ENCODE results near the gene SEC22B. TPM values are rescaled to one million over a fixed set of nuclear protein-coding genes. Genes with fewer than 3 reads are reported as not detected.
"Not testable (repeated sequence)": the region's sequence is repeated elsewhere in the genome, so short reads cannot be mapped to it uniquely, and the experiment has no call there.

Gene SEC22B
- total and polyA plus RNA-seq, 2 of the 13 experiments (the other 11 are each of a cell fraction or from before 2014, with no cell fraction given) = 14.2 to 29.1 TPM

GRCh38 chr1:120213606-120214005 lies 37.3 kb upstream of the SEC22B start:
- H2AFZ ChIP-seq (ENCODE audit: low read length); H3K9ac ChIP-seq (ENCODE audit: insufficient read depth, low read depth, low read length); POLR2A ChIA-PET; H3K9me3 ChIP-seq (ENCODE audit: low read length); DNase-seq (ENCODE audit: low spot score); H3K36me3 ChIP-seq (replicated peaks in 1 of 2; ENCODE audit: control insufficient read depth in 1 of 2, insufficient read depth in 2 of 2, low read length in 2 of 2); H3K27ac ChIP-seq (ENCODE audit: extremely low read length, insufficient read depth, low read length); H3K4me3 ChIP-seq (replicated peaks in 1 of 3; ENCODE audit: insufficient read depth in 1 of 3, low read depth in 2 of 3, low read length in 3 of 3); CTCF ChIA-PET (ENCODE audit: low intra/inter-chr PET ratio, low total read pairs); intact Hi-C loops (cut with micrococcal nuclease; ENCODE audit: unreplicated experiment); H3K4me2 ChIP-seq (ENCODE audit: low read depth, low read length); H3K4me1 ChIP-seq (ENCODE audit: insufficient read depth, low read length); H3K79me2 ChIP-seq (ENCODE audit: insufficient read depth, low read length); in situ Hi-C loops (cut with HindIII; ENCODE audit: extremely low pct_ligation_motif_present, low pct_unique_long_range_greater_than_20kb); BruUV-seq (replicated peaks); H3K27me3 ChIP-seq (ENCODE audit: control insufficient read depth in 1 of 2, insufficient read depth in 2 of 2, low read length in 2 of 2); H4K20me1 ChIP-seq (ENCODE audit: insufficient read depth, low read length); FAIRE-seq: not testable (repeated sequence)
- WGBS (ENCODE audit: low lambda C conversion rate) = no CpG with 5 or more reads among the region's 2 CpGs
- peak; percentile 71 for ATAC-seq

- H3K4me2 ChIP-seq (ENCODE audit: low read depth, low read length); H3K9me3 ChIP-seq (ENCODE audit: low read length); H3K27me3 ChIP-seq (ENCODE audit: control insufficient read depth in 1 of 2, insufficient read depth in 2 of 2, low read length in 2 of 2); BruUV-seq (replicated peaks); intact Hi-C loops (cut with micrococcal nuclease; ENCODE audit: unreplicated experiment); H3K9ac ChIP-seq (ENCODE audit: insufficient read depth, low read depth, low read length); CTCF ChIA-PET (ENCODE audit: low intra/inter-chr PET ratio, low total read pairs); DNase-seq (ENCODE audit: low spot score); H2AFZ ChIP-seq (ENCODE audit: low read length); FAIRE-seq; in situ Hi-C loops (cut with HindIII; ENCODE audit: extremely low pct_ligation_motif_present, low pct_unique_long_range_greater_than_20kb); H3K4me1 ChIP-seq (ENCODE audit: insufficient read depth, low read length); H3K27ac ChIP-seq (ENCODE audit: extremely low read length, insufficient read depth, low read length); H3K36me3 ChIP-seq (replicated peaks in 1 of 2; ENCODE audit: control insufficient read depth in 1 of 2, insufficient read depth in 2 of 2, low read length in 2 of 2); H3K79me2 ChIP-seq (ENCODE audit: insufficient read depth, low read length); H3K4me3 ChIP-seq (replicated peaks in 1 of 3; ENCODE audit: insufficient read depth in 1 of 3, low read depth in 2 of 3, low read length in 3 of 3); H4K20me1 ChIP-seq (ENCODE audit: insufficient read depth, low read length); POLR2A ChIA-PET: not testable (repeated sequence)
- ATAC-seq = peak; percentile 64
- no CpG with 5 or more reads among the region's 6 CpGs for WGBS (ENCODE audit: low lambda C conversion rate)
Measured at GRCh38 chr1:120210754-120211153, 34.4 kb upstream of the SEC22B start.

- WGBS (ENCODE audit: low lambda C conversion rate) = 40% methylated on average over 15 of the region's 55 CpGs
- H3K27me3 ChIP-seq (ENCODE audit: control insufficient read depth in 1 of 2, insufficient read depth in 2 of 2, low read length in 2 of 2); CTCF ChIA-PET (ENCODE audit: low intra/inter-chr PET ratio, low total read pairs); H3K4me1 ChIP-seq (ENCODE audit: insufficient read depth, low read length); BruUV-seq (replicated peaks); H4K20me1 ChIP-seq (ENCODE audit: insufficient read depth, low read length); intact Hi-C loops (cut with micrococcal nuclease; ENCODE audit: unreplicated experiment); H3K9me3 ChIP-seq (ENCODE audit: low read length); DNase-seq (ENCODE audit: low spot score); H3K79me2 ChIP-seq (ENCODE audit: insufficient read depth, low read length); H3K9ac ChIP-seq (ENCODE audit: insufficient read depth, low read depth, low read length); H2AFZ ChIP-seq (ENCODE audit: low read length); POLR2A ChIA-PET; in situ Hi-C loops (cut with HindIII; ENCODE audit: extremely low pct_ligation_motif_present, low pct_unique_long_range_greater_than_20kb); H3K27ac ChIP-seq (ENCODE audit: extremely low read length, insufficient read depth, low read length); FAIRE-seq; H3K36me3 ChIP-seq (replicated peaks in 1 of 2; ENCODE audit: control insufficient read depth in 1 of 2, insufficient read depth in 2 of 2, low read length in 2 of 2): not testable (repeated sequence)
- Histone ChIP-seq H3K4me3 (replicated peaks in 1 of 3; ENCODE audit: insufficient read depth in 1 of 3, low read depth in 2 of 3, low read length in 3 of 3) (peak overlapping the region in 1 of 3 experiments; percentile 16; a peak in 2 of 6 replicates), H3K4me2 (ENCODE audit: low read depth, low read length) (peak overlapping the region; percentile 36; the same call in 1 of the 2 replicates)
- ATAC-seq = peak; percentile 85
Measured at GRCh38 chr1:120196863-120197775, 20.8 kb upstream of the SEC22B start.

- H2AFZ ChIP-seq (ENCODE audit: low read length); POLR2A ChIA-PET; BruUV-seq (replicated peaks); ATAC-seq; H3K79me2 ChIP-seq (ENCODE audit: insufficient read depth, low read length); H3K36me3 ChIP-seq (replicated peaks in 1 of 2; ENCODE audit: control insufficient read depth in 1 of 2, insufficient read depth in 2 of 2, low read length in 2 of 2); CTCF ChIA-PET (ENCODE audit: low intra/inter-chr PET ratio, low total read pairs); intact Hi-C loops (cut with micrococcal nuclease; ENCODE audit: unreplicated experiment); DNase-seq (ENCODE audit: low spot score); H3K4me2 ChIP-seq (ENCODE audit: low read depth, low read length); in situ Hi-C loops (cut with HindIII; ENCODE audit: extremely low pct_ligation_motif_present, low pct_unique_long_range_greater_than_20kb); H3K27ac ChIP-seq (ENCODE audit: extremely low read length, insufficient read depth, low read length); H3K4me3 ChIP-seq (replicated peaks in 1 of 3; ENCODE audit: insufficient read depth in 1 of 3, low read depth in 2 of 3, low read length in 3 of 3); H4K20me1 ChIP-seq (ENCODE audit: insufficient read depth, low read length); H3K9ac ChIP-seq (ENCODE audit: insufficient read depth, low read depth, low read length); H3K27me3 ChIP-seq (ENCODE audit: control insufficient read depth in 1 of 2, insufficient read depth in 2 of 2, low read length in 2 of 2); H3K9me3 ChIP-seq (ENCODE audit: low read length); H3K4me1 ChIP-seq (ENCODE audit: insufficient read depth, low read length); FAIRE-seq: not testable (repeated sequence)
- 43% methylated on average over 2 of the region's 3 CpGs for WGBS (ENCODE audit: low lambda C conversion rate)
Measured at GRCh38 chr1:120188626-120189025, 12.3 kb upstream of the SEC22B start.
